Hindlimb muscle (tissue), 1 donor: ENCODE measurements around the gene PGAM4. TPM values are rescaled to one million over a fixed set of nuclear protein-coding genes. Genes with fewer than 3 reads are reported as not detected.
"Not testable (repeated sequence)": the region's sequence is repeated elsewhere in the genome, so short reads cannot be mapped to it uniquely, and the experiment has no call there.

Source experiments
- DNase-seq: peaks from one replicate; pipeline ENCODE4 v3.0.0-alpha.2; 2013
- polyA plus RNA-seq: library from polyadenylated mRNA; unstranded; fragments of 120-200 nt; gene quantifications from one replicate; pipeline ENCODE4 v1.2.1, GENCODE V29; 2013; ENCODE audit not compliant: insufficient read length

Gene PGAM4
- not detected for polyA plus RNA-seq

GRCh38 chrX:77969538-77969937 lies at the start of gene PGAM4:
PGAM4 (minus strand) TSS chrX:77969638; CDS start chrX:77969638, 0 bp downstream.
- no peak for DNase-seq

DNA sequence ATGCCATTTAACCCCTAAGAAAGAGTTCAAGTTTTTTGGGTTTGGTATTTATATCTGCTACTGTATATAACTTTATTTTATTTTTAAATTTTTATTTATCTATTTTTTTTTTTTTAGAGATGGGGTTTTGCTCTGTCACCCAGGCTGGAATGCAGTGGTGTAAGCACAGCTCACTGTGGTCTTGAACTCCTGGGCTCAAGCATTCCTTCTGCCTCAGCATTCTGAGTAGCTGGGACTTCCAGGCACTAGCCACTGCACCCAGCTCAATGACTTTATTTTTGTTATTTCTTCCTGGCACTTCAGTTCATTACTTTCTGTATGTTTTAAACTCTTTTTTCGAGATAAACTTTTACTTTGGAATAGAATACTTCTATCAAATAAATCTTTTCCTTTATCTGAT lies 42.4 kb upstream of the PGAM4 start:
- no peak for DNase-seq

DNA sequence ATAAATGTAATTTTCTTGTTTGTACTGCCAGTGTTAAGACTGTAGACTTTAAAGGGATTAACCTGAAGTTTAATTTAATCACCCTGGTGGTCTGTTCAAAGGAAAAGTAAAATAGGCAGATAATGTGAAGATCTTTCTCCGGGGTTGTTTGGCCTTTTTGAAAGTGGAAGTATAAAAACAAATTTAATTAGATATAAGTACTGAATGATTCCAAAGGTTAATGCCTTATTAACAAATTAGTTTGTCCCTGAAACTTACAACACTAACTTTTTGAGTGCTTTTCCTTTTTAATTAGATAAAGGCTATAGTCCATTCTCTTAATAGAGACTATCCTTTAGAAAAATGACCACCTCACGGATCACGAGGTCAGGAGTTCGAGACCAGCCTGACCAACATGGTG lies 10.4 kb upstream of the PGAM4 start:
- no peak for DNase-seq

DNA sequence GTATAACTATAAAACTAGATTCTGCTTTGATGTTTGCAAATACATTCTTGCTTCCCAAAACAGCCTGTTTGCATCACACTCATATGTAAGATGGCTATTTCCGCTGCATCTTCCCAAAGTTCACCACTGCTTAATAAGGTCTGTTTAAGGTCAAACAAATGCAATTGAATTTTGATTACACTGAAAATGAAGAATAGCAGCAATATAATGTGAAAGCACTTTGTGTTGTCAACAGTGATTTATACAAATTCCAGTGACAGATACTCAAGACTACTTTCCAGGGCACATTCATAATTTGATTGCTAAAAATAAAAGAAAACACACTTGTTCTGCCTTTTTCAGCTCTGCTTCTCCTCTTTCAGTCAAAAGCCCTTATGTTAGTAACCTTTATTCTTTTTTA lies 8.1 kb upstream of the PGAM4 start:
- no peak for DNase-seq

DNA sequence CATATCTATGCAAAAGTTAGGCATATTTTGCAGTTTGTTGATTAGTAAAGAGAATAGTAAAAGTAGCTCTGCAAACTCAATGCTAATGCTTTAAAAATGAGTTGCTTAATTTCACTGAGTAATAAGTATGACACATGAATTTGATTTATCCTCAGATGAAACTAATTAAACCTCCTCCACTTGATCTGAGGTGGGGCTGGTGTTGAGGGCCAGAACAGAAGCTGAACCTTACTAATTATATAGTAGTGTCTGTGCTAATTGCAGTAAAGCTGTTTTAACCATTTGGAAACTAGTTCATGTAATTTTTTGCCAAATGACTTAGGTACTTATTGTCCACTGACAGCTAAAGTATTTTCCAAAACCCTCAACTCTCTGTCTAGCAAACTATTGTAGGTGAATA lies 7.7 kb upstream of the PGAM4 start:
- no peak for DNase-seq

- no peak for DNase-seq
Observed at GRCh38 chrX:77975755-77976154, 6.3 kb upstream of the PGAM4 start.

DNA sequence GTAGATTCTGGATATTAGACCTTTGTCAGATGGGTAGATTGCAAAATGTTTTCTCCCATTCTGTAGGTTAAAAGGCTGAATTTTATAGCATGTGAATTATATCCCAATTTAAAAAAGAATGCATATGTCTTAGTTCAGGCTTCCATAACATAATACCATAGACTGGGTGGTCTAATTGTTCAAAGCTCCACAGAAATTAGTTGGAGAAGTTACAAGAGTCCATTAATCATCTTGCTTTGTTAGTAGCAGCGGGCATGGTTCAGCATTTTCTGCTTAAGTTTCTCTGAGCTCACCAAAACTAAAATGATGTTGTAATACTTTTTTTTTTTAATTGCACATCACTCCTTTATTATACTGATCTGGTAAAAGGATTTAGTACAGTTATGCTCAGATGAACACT lies 1.8 kb downstream of the PGAM4 start:
- DNase-seq: no peak

GRCh38 chrX:77966361-77966760 lies 3.1 kb downstream of the PGAM4 start:
- no peak for DNase-seq

- no peak for DNase-seq
Observed at GRCh38 chrX:77962068-77962902, 7.2 kb downstream of the PGAM4 start.

GRCh38 chrX:77961063-77961462 lies 8.4 kb downstream of the PGAM4 start:
- no peak for DNase-seq

DNA sequence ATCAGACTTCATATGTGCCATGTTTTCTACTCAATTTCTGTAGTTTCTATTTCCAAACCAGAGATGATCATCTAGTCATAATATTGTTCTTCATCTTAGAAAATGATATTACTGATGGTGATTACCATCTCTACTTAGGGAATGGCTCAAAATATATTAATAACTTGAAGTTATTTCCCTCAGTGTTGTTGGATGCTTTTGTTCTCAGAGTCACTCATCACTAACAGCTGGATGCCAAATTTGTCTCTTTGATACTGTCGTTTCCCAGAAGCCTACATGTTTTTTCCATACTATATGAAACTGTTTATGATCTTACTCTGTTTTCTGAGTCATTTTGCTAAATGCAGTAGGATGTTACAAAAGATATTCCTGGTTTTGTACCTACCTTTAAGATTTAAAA lies 8.9 kb downstream of the PGAM4 start:
- DNase-seq: no peak

DNA sequence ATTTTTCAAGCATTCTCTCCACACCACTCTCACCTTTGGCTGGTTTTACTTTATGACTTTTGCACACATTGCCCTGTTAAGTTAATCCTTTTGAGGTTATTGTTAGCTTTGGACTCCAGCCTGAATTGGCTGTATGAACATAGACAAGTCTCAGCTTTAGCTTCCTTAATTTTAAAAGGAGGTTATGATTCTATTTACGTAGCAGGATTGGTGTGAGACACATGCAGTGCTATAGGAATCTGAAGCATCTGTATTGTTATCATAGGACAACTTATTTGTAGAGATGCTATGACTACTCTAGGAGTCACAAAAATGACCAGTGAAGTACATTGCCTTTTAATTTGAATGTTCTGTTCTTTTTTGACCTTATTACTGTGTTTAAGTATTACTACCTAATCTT lies 15.7 kb downstream of the PGAM4 start:
- DNase-seq: no peak

- DNase-seq: no peak
Observed at GRCh38 chrX:77953302-77953701, 16.1 kb downstream of the PGAM4 start.

DNA sequence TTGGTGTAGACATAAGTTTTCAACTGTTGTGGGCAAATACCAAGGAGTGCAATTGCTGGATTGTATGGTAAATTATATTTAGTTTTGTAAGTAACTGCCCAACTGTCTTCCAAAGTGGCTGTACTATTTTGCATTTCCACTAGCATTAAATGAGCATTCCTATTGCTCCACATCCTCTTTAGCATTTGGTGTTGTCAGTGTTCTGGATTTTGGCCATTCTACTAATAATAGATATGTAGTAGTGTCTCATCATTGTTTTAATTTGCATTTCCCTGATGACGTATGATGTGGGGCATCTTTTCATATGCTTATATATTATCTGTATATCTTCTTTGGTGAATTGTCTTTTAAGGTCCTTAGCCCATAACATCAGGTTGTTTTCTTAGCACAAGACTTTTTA lies 17.3 kb downstream of the PGAM4 start:
- no peak for DNase-seq

GRCh38 chrX:77949840-77950239 lies 19.6 kb downstream of the PGAM4 start:
- no peak for DNase-seq

DNA sequence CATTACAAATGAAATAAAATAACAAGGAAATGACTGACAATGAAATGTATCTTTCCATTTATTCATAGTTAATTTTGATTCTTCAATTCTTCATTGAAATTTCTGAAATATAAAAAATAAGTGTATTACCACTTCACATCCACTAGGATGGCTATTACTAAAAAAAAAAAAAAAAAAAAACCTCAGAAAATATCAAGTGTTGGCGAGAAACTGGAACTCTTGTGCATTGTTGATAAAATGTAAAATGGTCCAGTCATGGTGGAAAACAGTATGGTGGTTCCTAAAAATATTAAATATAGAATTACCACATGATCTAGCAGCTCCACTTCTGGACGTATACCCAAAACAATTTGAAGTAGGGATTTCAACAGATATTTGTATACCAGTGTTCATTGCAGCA lies 22.9 kb downstream of the PGAM4 start:
- DNase-seq: no peak

DNA sequence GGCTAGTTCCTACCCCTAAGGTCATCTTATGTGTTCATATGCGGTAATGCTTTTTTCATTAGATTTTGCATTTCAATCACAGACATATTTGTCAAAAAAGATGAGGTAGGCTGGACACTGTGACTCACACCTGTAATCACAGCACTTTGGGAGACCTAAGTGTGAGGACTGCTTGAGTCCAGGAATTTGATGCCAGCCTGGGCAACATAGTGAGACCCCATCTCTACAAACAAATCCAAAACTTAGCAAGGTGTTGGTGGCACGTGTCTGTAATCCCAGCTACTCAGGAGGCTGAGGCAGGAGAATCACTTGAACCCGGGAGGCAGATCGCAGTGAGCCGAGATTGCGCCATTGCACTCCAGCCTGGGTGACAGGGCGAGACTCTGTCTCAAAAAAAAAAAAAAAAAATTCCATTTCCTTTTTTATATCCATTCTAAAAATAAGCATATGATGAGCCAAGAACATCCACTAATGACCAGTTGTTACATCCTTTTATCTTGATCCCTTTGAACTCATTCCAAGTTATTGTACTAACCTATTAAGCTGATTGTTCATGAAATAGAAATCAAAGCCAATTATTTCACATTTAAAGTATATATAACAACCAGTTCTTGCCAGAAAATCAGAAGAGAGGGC lies 23.4 kb downstream of the PGAM4 start:
- DNase-seq: no peak

DNA sequence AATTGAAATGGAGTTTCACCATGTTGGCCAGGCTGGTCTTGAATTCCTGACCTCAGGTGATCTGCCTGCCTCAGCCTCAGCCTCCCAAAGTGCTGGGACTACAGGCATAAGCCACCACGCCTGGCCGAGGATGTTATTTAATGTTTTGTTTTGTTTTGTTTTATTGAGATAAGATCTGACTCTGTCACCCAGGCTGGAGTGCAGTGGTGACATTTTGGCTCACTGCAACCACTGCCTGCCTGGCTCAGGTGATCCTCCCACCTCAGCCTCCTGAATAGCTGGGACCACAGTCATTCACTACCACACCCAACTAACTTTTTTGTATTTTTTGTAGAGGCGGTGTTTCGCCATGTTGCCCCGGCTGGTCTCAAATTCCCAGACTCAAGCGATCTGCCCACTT lies 24.4 kb downstream of the PGAM4 start:
- not testable (repeated sequence) for DNase-seq

DNA sequence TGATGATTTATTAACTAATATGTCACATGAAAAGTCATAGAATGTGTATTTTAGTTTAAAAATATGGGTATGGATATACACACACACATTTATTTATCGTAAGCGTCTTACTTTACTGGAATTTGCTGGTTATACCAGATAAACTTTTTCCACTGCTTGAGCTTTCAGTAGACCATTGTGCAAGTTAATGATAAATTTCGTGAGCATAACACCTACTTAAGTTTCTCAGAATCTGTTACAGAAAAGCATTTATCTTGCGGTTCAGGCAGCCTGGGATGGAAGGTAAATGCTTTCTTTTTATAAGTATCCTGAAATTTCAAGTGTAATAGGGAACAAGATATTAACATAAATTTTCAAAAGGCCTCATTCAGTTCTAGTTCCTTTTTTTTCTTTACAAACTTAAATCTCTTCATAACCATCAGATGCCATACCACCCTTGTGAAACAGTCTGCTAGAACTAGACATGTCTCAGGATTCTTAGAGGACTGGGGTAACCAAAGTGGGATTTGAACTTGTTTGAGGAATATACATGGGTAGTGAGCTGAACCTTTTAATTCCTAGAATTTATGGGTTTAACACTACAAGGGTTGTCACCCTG lies 31.3 kb downstream of the PGAM4 start:
- DNase-seq: no peak

GRCh38 chrX:77937291-77937690 lies 32.1 kb downstream of the PGAM4 start:
- no peak for DNase-seq

DNA sequence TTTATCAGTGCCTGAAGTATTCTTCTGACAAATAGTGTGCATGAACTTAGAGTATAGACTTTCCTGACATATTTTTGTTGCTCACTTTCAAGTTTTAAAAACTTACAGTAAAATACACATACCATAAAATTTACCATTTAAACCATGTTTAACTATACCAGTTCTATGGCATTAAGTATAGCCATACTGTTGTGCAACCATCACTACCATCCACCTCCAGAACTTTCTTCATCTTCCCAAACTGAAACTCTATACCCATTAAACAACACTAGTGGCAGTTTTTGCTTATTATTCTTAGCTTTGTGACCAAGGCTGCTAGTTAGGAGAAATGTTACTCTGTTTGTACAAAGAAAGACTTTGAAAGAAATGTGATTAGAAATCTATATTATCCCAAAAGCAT lies 33.1 kb downstream of the PGAM4 start:
- DNase-seq: no peak

DNA sequence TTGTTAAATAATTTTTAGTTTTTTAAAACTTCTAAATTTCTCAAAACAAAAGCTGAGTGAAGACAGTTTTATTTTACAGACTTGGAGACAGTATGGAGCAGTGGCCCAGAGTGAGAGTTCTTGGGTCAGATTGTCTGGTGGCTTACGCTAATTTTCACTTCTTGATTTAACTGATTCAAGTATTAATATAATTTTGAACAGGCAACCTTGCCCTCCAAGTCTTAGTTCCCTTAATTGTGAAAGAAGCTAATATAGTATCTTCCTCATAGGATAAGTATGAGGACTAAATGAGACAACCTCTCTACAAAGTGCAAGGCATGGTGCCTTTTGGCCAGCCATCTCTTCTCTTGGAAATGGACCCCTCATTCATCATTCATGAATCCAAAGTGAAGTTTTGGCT lies 33.6 kb downstream of the PGAM4 start:
- DNase-seq: no peak

DNA sequence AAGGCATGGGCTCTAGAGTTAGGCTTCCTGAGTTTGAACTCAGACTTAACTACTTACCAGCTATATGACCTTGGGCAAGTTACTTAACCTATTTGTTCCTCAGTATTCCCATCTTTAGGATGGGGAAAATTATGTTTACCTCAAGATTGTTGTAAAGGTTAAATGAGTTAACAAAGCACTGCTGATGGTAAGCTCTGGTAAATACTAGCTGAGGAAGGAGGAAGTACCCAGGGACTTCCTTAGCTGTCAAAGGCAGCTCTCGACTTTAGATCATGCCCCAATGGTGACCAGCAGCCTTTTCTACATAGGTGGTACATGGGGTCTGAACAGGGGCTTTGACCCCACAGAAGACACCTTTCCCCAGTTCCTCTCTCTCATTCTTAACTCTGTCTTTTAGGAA lies 38.9 kb downstream of the PGAM4 start:
- DNase-seq: no peak

- DNase-seq: no peak
Observed at GRCh38 chrX:77925764-77926163, 43.7 kb downstream of the PGAM4 start.
